Skeletal muscle satellite cell (primary cell): Measurements from ENCODE around the gene TCEA2.

Source experiments
- H3K27me3 ChIP-seq: 2 replicates; pipeline ENCODE4 v1.7.0; 2013; ENCODE audit warnings: low read length; ENCODE audit not compliant: control insufficient read depth, insufficient read depth
- H3K36me3 ChIP-seq: 2 replicates; pipeline ENCODE4 v1.7.0; 2013; ENCODE audit warnings: mild to moderate bottlenecking, control low read depth, low read length; ENCODE audit not compliant: insufficient read depth
- H3K4me1 ChIP-seq: 2 replicates; pipeline ENCODE4 v1.7.0; 2013; ENCODE audit warnings: low read length; ENCODE audit not compliant: control insufficient read depth, insufficient read depth
- H3K4me2 ChIP-seq: 2 replicates; pipeline ENCODE4 v1.7.0; 2013; ENCODE audit warnings: mild to moderate bottlenecking, low read length
- H3K4me3 ChIP-seq: 2 replicates; pipeline ENCODE4 v1.7.0; 2013; ENCODE audit warnings: low read length
- H3K9ac ChIP-seq: 2 replicates; pipeline ENCODE4 v1.7.0; 2013; ENCODE audit warnings: mild to moderate bottlenecking, low read depth, low read length, moderate library complexity
- H3K9me3 ChIP-seq: replicated peaks from 2 replicates; pipeline ENCODE4 v1.7.0; 2013; ENCODE audit warnings: mild to moderate bottlenecking, control low read depth, low read length

The TCEA2 gene

DNA sequence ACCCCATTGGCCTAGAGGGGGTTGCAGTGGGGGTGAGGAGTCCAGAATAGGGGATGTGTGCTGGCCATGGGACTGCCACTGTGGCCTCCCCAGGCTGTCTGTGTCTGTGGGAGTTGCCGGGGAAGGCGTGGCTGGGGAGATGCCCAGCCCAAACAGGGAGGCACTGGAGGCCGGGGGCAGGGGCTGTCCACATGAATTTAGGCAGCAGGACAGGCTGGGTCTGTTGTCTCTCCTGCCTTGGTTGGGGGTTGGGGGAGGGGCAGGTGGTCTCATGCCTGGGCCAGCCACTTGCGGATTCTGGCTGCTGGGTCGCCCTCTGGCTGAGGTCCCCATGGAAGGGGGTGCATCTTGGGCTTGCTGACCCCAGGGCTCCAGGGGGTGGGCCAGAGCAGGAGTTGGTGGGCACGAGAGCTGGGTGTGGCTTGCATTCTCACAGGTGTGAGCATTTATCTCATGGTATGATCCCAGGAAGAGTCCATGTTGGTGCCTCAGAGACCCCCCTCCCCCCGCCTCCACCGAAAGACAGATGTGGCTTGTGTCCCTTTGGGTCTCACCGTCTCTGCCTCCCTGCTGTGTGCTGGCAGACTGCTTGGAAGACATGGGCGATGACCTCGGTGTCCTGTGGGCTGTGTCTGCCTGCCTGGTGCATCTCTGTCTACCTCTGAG is 17.5 kb upstream of the TCEA2 start:
- H3K9ac ChIP-seq, result no peak overlapping the region
- H3K4me1 ChIP-seq, result peaks cover 13% of the 10 kb centered on the region
- no peaks in the 10 kb centered on the region for H3K9me3 ChIP-seq
- H3K4me3 ChIP-seq, result no peak overlapping the region
- no peak overlapping the region for H3K4me2 ChIP-seq
- peaks cover 59% of the 10 kb centered on the region for H3K27me3 ChIP-seq
- H3K36me3 ChIP-seq, result no peaks in the 10 kb centered on the region

DNA sequence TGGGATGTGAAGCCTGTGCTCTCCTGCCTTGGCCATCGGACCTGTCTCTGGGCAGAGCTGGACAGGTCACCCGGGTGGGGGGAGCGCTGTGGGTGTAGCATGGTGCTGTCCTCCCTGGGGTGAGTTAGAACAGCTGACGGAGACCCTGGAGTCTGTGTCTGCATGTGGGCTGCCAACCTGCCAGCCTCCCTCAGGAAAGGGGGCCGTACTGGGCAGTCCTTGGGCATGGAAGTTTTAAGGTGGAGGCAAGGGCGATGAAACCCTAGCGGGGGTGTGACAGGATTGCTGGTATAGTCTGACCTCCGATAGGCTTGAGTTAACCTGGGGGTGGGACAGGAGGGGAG is 16.0 kb upstream of the TCEA2 start:
- Histone ChIP-seq H3K36me3 (no peaks in the 10 kb centered on the region), H3K9me3 (no peaks in the 10 kb centered on the region), H3K4me2 (no peak overlapping the region), H3K9ac (no peak overlapping the region), H3K4me3 (no peak overlapping the region), H3K27me3 (peaks cover 54% of the 10 kb centered on the region), H3K4me1 (peaks cover 10% of the 10 kb centered on the region)

DNA sequence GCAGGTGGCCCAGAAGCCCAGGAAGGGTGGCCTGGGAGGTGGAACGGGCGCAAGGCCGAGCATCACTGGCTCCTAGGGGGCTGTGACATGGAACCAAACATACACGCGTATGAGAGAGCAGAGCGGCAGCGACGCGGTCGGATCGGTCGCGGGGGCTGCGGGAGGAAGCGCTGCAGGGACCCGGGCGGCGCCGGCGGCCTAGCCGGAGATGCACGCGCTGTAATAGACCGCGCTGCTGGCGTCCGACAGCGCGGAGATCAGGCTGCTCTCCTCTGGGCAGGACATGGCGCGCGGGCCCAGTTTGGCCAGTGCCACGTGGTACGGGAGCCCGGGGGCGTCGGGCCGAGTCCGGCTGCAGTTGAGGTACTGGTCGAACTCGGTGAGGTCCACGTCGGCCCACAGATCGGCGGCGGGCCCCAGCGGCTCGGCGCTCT is 15.0 kb upstream of the TCEA2 start:
- Histone ChIP-seq H3K27me3 (peaks cover 56% of the 10 kb centered on the region), H3K9me3 (no peaks in the 10 kb centered on the region), H3K4me2 (peak overlapping the region; percentile 15), H3K4me1 (peaks cover 5% of the 10 kb centered on the region), H3K4me3 (no peak overlapping the region), H3K36me3 (no peaks in the 10 kb centered on the region), H3K9ac (no peak overlapping the region)

DNA sequence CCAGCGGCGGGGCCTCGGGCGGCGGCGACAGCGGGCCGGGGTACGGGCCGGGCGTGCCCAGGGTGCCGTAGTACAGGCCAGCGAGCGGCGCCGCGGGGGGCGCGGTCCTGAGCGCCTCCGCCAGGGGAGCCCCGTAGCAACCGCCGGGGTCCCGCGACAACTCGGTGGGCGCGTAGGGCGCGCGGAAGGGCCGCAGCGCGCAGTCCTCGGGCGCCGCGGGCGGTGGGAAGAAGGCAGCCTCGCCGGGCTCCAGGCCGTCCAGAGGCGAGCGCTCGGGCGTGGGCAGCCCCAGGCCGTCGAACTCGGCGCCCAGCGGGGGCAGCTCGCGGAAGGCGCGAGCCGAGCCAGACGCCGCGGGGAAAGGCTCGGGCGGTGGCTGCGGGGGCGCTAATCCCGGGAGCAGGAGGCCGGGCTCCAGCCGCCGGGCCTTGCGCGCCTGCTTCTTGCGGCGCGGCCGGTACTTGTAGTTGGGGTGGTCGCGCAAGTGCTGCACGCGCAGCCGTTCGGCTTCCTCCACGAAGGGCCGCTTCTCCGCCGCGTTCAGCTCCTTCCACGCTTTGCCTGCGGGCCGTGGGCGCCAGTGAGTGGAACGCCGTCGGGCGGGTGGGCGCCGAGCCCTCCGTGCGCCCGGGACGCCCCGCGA is 14.5 kb upstream of the TCEA2 start:
- Histone ChIP-seq H3K36me3 (no peaks in the 10 kb centered on the region), H3K4me3 (no peak overlapping the region), H3K9me3 (no peaks in the 10 kb centered on the region), H3K4me2 (no peak overlapping the region), H3K4me1 (peaks cover 5% of the 10 kb centered on the region), H3K9ac (no peak overlapping the region), H3K27me3 (peaks cover 56% of the 10 kb centered on the region)

GRCh38 chr20:64049060-64049877 is 13.7 kb upstream of the TCEA2 start, which contains the start of gene SOX18:
SOX18 (minus strand) TSS chr20:64049639; CDS start chr20:64049516, 123 bp downstream.
- Histone ChIP-seq H3K27me3 (peaks cover 56% of the 10 kb centered on the region), H3K4me1 (peaks cover 5% of the 10 kb centered on the region), H3K4me2 (no peak within 1 kb of the TSS), H3K9ac (no peak within 1 kb of the TSS), H3K4me3 (no peak within 1 kb of the TSS), H3K9me3 (no peaks in the 10 kb centered on the region), H3K36me3 (no peaks in the 10 kb centered on the region)

DNA sequence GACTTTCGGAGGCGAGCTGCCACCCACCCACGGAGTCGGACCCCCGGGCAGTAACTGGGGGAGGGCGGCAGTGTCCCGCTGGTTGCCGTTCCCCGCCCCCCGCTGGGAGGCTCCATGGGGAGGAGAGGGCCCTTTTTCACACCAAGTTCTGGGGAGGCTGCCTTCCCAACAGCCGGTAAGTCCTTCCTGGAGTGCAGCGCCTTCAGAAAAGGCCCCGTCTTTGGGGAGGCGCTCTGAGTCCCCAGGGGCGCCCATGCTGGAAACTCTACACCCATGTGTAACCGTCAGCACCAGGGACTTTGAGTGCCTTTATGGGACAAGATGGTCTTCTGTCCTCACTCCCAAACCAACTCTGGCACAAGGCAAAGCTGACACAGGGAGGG is 13.1 kb upstream of the TCEA2 start:
- Histone ChIP-seq H3K27me3 (peaks cover 56% of the 10 kb centered on the region), H3K9ac (no peak overlapping the region), H3K4me2 (no peak overlapping the region), H3K4me1 (peaks cover 4% of the 10 kb centered on the region), H3K4me3 (no peak overlapping the region), H3K36me3 (no peaks in the 10 kb centered on the region), H3K9me3 (no peaks in the 10 kb centered on the region)

GRCh38 chr20:64050261-64051032 is 12.6 kb upstream of the TCEA2 start:
- Histone ChIP-seq H3K4me2 (no peak overlapping the region), H3K36me3 (no peaks in the 10 kb centered on the region), H3K4me1 (no peaks in the 10 kb centered on the region), H3K9me3 (no peaks in the 10 kb centered on the region), H3K27me3 (peaks cover 56% of the 10 kb centered on the region), H3K9ac (no peak overlapping the region), H3K4me3 (no peak overlapping the region)

- Histone ChIP-seq H3K4me3 (no peak overlapping the region), H3K36me3 (no peaks in the 10 kb centered on the region), H3K4me1 (no peaks in the 10 kb centered on the region), H3K9me3 (no peaks in the 10 kb centered on the region), H3K4me2 (no peak overlapping the region), H3K27me3 (peaks cover 57% of the 10 kb centered on the region), H3K9ac (no peak overlapping the region)
These were observed 12.0 kb upstream of the TCEA2 start for GRCh38 chr20:64051033-64051452.

GRCh38 chr20:64051561-64052325 is 11.3 kb upstream of the TCEA2 start:
- Histone ChIP-seq H3K36me3 (no peaks in the 10 kb centered on the region), H3K9ac (no peak overlapping the region), H3K4me3 (no peak overlapping the region), H3K27me3 (peaks cover 53% of the 10 kb centered on the region), H3K9me3 (no peaks in the 10 kb centered on the region), H3K4me1 (no peaks in the 10 kb centered on the region), H3K4me2 (no peak overlapping the region)

- Histone ChIP-seq H3K9ac (no peak overlapping the region), H3K4me1 (no peaks in the 10 kb centered on the region), H3K4me3 (no peak overlapping the region), H3K9me3 (no peaks in the 10 kb centered on the region), H3K36me3 (no peaks in the 10 kb centered on the region), H3K27me3 (peaks cover 47% of the 10 kb centered on the region), H3K4me2 (no peak overlapping the region)
These were observed 10.7 kb upstream of the TCEA2 start for GRCh38 chr20:64052326-64052722.
